K562 (cell line): Measurements from ENCODE around the gene TREH.

Source experiments
- CUX1 ChIP-seq: fragments of 200-800 bp; sonication (Bioruptor generic); IDR thresholded peaks from 2 replicates; pipeline ENCODE4 v1.6.1; 2016; ENCODE audit warnings: missing genetic modification characterization, missing compliant biosample characterization
- POU5F1 ChIP-seq: fragments of 150-350 bp; IDR thresholded peaks from 2 replicates; pipeline ENCODE4 v1.6.1; 2014; ENCODE audit warnings: borderline replicate concordance, low read length, low read depth, mild to moderate bottlenecking; ENCODE audit not compliant: partially characterized antibody
- USF1 ChIP-seq: sonication (generic); formaldehyde crosslinking; IDR thresholded peaks from 2 replicates; pipeline ENCODE4 v1.9.0; 2022; ENCODE audit warnings: mild to moderate bottlenecking, missing genetic modification reagents

GRCh38 chr11:118621784-118622375, 57.6 kb downstream of the TREH start:
- TF ChIP-seq CUX1 (CRISPR knock-in tag), result no peak
- no peak for TF ChIP-seq USF1 (CRISPR knock-in tag)
- TF ChIP-seq POU5F1, result no peak
